Fibroblast of lung (primary cell): ENCODE data around the gene SGCG. TPM values are rescaled to one million over a fixed set of nuclear protein-coding genes. Genes with fewer than 3 reads are reported as not detected.

Experiments used
- DNase-seq, 2 donors: peaks; one replicate each; pipeline versions ENCODE4 v3.0.0 to v3.0.0-alpha.2; 2010; ENCODE audit warnings: low read depth in 2 of 2
- H2AFZ ChIP-seq: 2 replicates; pipeline ENCODE4 v1.5.1; 2012; ENCODE audit warnings: low read length, control low read depth, inconsistent platforms
- H3K27ac ChIP-seq: 2 replicates; pipeline ENCODE4 v1.5.1; 2011; ENCODE audit warnings: low read length, control low read depth; ENCODE audit not compliant: insufficient read depth
- H3K27me3 ChIP-seq: 2 replicates; pipeline ENCODE4 v1.5.1; 2011; ENCODE audit warnings: mild to moderate bottlenecking, low read length; ENCODE audit not compliant: control insufficient read depth, insufficient read depth
- H3K36me3 ChIP-seq: 2 replicates; pipeline ENCODE4 v1.5.1; 2011; ENCODE audit warnings: low read length; ENCODE audit not compliant: control insufficient read depth, insufficient read depth
- H3K4me1 ChIP-seq: 2 replicates; pipeline ENCODE4 v1.5.1; 2011; ENCODE audit warnings: low read length; ENCODE audit not compliant: control insufficient read depth, insufficient read depth; ENCODE audit errors: extremely low read depth
- H3K4me2 ChIP-seq: 2 replicates; pipeline ENCODE4 v1.5.1; 2011; ENCODE audit warnings: low read length, control low read depth; ENCODE audit not compliant: insufficient read depth; ENCODE audit errors: extremely low read depth
- H3K4me3 ChIP-seq, 4 experiments: fragments of 200-600 bp in 1 of 4; sonication (generic) in 1 of 4; replicated peaks in 1 of 4; 2 replicates each; pipeline ENCODE4 v1.5.1; 2011 to 2016; ENCODE audit warnings: low read length in 4 of 4, low read depth in 3 of 4, mild to moderate bottlenecking in 3 of 4, control low read depth in 2 of 4, inconsistent platforms in 1 of 4, mixed read lengths in 1 of 4; ENCODE audit not compliant: insufficient read depth in 1 of 4; ENCODE audit errors: control extremely low read depth in 1 of 4
- H3K79me2 ChIP-seq: 2 replicates; pipeline ENCODE4 v1.5.1; 2012; ENCODE audit warnings: mild to moderate bottlenecking, low read length, inconsistent platforms; ENCODE audit not compliant: control insufficient read depth, insufficient read depth
- H3K9ac ChIP-seq: 2 replicates; pipeline ENCODE4 v1.5.1; 2011; ENCODE audit warnings: mild to moderate bottlenecking, low read length, control low read depth; ENCODE audit not compliant: insufficient read depth
- H3K9me3 ChIP-seq: 2 replicates; pipeline ENCODE4 v1.5.1; 2012; ENCODE audit warnings: low read depth, low read length; ENCODE audit not compliant: control insufficient read depth, insufficient read depth
- H4K20me1 ChIP-seq: 2 replicates; pipeline ENCODE4 v1.5.1; 2011; ENCODE audit warnings: low read length; ENCODE audit not compliant: control insufficient read depth, insufficient read depth; ENCODE audit errors: extremely low read depth
- CTCF ChIP-seq, 2 donors: IDR thresholded peaks in 1 of 2; conservative IDR thresholded peaks in 1 of 2; 1 replicate in 1 of 2; 2 replicates in 1 of 2; pipeline ENCODE4 v1.5.1; 2011 to 2012; ENCODE audit warnings: low read length in 2 of 2, control low read depth in 1 of 2, inconsistent platforms in 1 of 2, low read depth in 1 of 2, mild to moderate bottlenecking in 1 of 2
- EZH2 ChIP-seq: IDR thresholded peaks from 2 replicates; pipeline ENCODE4 v1.5.1; 2012; ENCODE audit warnings: low read length, control low read depth, mild to moderate bottlenecking; ENCODE audit errors: missing control alignments
- polyA plus RNA-seq, 2 donors: library from polyadenylated mRNA; depleted of rRNA in 1 of 2; stranded (reverse) in 1 of 2; unstranded in 1 of 2; fragments of >200 nt; gene quantifications; 2 replicates each; pipeline ENCODE4 v1.2.1, GENCODE V29; 2011 to 2012; ENCODE audit warnings: missing spikeins in 1 of 2
- total RNA-seq: library from RNA; depleted of rRNA; stranded (reverse); fragments of >200 nt; gene quantifications from 2 replicates; pipeline ENCODE4 v1.2.1, GENCODE V29; 2014

The SGCG gene
- total and polyA plus RNA-seq, 2 donors (not counting 1 experiment from before 2014, with no cell fraction given): 0.14 to 1.5 TPM

- Histone ChIP-seq H2AFZ (no peak overlapping the region), H3K9ac (no peak overlapping the region), H3K9me3 (no peaks in the 10 kb centered on the region), H3K4me1 (no peaks in the 10 kb centered on the region), H4K20me1 (no peaks in the 10 kb centered on the region), H3K27me3 (no peaks in the 10 kb centered on the region), H3K79me2 (no peaks in the 10 kb centered on the region), H3K36me3 (no peaks in the 10 kb centered on the region), H3K4me2 (no peak overlapping the region), H3K4me3 (no peak overlapping the region), H3K27ac (no peak overlapping the region)
- TF ChIP-seq CTCF (conservative IDR thresholded peaks at IDR 0.05 in 1 of 2, IDR thresholded peaks at IDR 0.05 in 1 of 2; ENCODE audit: low read depth in 1 of 2, low read length in 2 of 2): no peak
- no peak for TF ChIP-seq EZH2
- DNase-seq: peak in 1 of 2 donors; percentile 23
Measured at GRCh38 chr13:23330356-23330755, 149.6 kb downstream of the SGCG start.

GRCh38 chr13:23339225-23339624 lies 158.4 kb downstream of the SGCG start:
- Histone ChIP-seq H3K79me2 (peaks cover 2% of the 10 kb centered on the region), H3K27ac (no peak overlapping the region), H3K4me3 (no peak overlapping the region), H3K4me1 (no peaks in the 10 kb centered on the region), H3K36me3 (peaks cover 7% of the 10 kb centered on the region), H3K9me3 (no peaks in the 10 kb centered on the region), H3K9ac (no peak overlapping the region), H3K4me2 (no peak overlapping the region), H3K27me3 (no peaks in the 10 kb centered on the region), H2AFZ (no peak overlapping the region), H4K20me1 (no peaks in the 10 kb centered on the region)
- DNase-seq: no peak
- no peak for TF ChIP-seq EZH2
- no peak for TF ChIP-seq CTCF (conservative IDR thresholded peaks at IDR 0.05 in 1 of 2, IDR thresholded peaks at IDR 0.05 in 1 of 2; ENCODE audit: low read depth in 1 of 2, low read length in 2 of 2)

- peaks cover 45% of the 10 kb centered on the region for H3K79me2 ChIP-seq
Measured at GRCh38 chr13:23344931-23345595, 164.3 kb downstream of the SGCG start.

More at GRCh38 chr13:23344931-23345595, 164.3 kb downstream of the SGCG start:
- H3K36me3 ChIP-seq: peaks cover 13% of the 10 kb centered on the region
- H3K4me1 ChIP-seq: peaks cover 7% of the 10 kb centered on the region
- no peaks in the 10 kb centered on the region for H3K9me3 ChIP-seq
- H2AFZ ChIP-seq: no peak overlapping the region
- no peak for TF ChIP-seq EZH2
- no peak for TF ChIP-seq CTCF (conservative IDR thresholded peaks at IDR 0.05 in 1 of 2, IDR thresholded peaks at IDR 0.05 in 1 of 2; ENCODE audit: low read depth in 1 of 2, low read length in 2 of 2)
- no peak overlapping the region for H3K4me2 ChIP-seq
- H3K9ac ChIP-seq: no peak overlapping the region
- H3K27me3 ChIP-seq: no peaks in the 10 kb centered on the region
- no peak overlapping the region for H3K4me3 ChIP-seq
- H4K20me1 ChIP-seq: no peaks in the 10 kb centered on the region
- DNase-seq: peak in 1 of 2 donors; percentile 33
- H3K27ac ChIP-seq: no peak overlapping the region
